Coronary artery (tissue), 2 donors: ENCODE results near the gene CHRND.

Source experiments
- DNase-seq: peaks from one replicate; pipeline ENCODE4 v3.0.0-alpha.2; 2017; ENCODE audit warnings: low spot score
- H3K27ac ChIP-seq, 2 donors: fragments of 200-600 bp; sonication (generic); one replicate each; pipeline ENCODE4 v1.5.1; 2016 to 2019
- H3K4me3 ChIP-seq: fragments of 200-600 bp; sonication (generic); 2 replicates; pipeline ENCODE4 v1.5.1; 2016; ENCODE audit warnings: mild to moderate bottlenecking, moderate library complexity
- CTCF ChIP-seq: fragments of 200-600 bp; sonication (generic); IDR thresholded peaks from one replicate; pipeline ENCODE4 v1.5.1; 2019; ENCODE audit warnings: antibody characterized with exemption

Gene CHRND

DNA sequence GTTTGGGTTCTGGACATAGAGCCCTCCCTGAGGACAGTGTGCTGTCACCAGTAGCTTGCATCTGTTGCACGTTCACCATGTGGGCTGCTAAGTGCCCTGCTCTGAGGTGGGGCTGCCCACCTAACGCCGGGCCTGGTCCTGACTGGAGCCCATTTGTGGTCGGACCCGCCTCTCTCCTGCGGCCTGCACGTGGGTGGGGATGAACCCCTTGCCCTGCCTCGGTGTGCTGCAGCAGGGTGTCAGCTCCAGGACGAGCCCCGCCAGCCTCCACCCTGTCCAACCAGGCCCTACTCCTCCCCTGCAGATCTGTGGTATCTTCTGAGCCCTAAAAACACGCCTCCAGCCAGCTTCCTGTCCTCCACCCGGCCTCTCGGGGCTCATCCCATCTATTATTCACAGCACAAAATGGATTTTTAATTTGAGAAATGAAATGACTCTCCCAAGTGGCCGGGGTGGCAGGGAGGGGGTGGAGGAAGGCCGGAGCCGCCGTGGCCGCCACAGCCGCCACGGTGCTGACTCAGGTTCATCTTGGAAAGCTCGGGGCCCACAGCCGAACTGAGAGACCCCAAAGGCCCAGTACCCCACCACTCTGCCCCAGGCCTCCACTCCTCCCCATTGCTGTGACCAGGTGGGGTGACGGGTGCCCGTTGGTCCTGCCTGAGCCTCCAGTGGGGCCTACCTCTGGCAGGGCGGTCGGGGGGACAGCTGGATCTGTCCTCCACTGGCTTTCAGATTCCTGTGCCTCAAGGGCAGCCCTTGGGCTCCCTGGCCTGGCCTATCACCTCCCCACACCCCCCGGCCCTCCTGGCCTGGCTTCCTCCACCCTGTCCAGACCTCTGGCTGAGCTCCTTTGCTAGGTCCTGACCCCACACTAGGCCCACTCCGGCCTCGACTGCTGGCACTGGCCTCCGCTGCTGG, 35.5 kb upstream of the CHRND start:
- DNase-seq: no peak
- Histone ChIP-seq H3K4me3 (no peak overlapping the region), H3K27ac (no peak overlapping the region)
- no peak for TF ChIP-seq CTCF

- no peak for TF ChIP-seq CTCF
- H3K27ac ChIP-seq: no peak overlapping the region
- no peak overlapping the region for H3K4me3 ChIP-seq
- DNase-seq: no peak
These were observed 34.7 kb upstream of the CHRND start for GRCh38 chr2:232491139-232491780.

DNA sequence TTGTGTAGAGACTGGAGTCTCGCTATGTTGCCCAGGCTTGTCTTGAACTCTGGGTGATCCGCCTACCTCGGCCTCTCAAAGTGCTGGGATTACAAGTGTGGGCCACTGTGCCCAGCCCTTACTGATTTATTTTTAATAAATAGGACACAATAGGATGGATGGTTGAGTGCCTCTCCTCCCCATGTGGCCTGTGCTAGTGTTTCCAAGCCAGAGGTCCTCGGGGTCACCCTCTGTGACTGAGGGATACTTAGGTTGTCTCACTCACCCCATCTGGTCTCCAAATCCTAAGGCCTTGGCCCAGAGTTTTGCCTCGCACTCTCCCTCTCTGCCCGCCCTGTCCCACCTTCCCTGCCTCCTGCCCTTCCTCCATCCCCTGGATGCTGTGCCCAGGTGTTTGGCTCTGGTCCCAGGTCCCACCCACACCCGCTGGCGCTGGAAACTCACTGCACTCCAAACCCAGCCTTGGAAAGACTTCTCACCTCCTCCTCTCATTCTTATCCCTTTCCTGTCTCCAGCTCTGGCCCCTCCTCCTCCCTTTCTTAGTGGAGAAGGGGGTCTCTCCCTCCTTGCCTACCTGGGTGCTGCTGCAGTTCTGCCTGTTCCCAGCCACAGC, 33.6 kb upstream of the CHRND start:
- Histone ChIP-seq H3K27ac (no peak overlapping the region), H3K4me3 (no peak overlapping the region)
- no peak for TF ChIP-seq CTCF
- no peak for DNase-seq

DNA sequence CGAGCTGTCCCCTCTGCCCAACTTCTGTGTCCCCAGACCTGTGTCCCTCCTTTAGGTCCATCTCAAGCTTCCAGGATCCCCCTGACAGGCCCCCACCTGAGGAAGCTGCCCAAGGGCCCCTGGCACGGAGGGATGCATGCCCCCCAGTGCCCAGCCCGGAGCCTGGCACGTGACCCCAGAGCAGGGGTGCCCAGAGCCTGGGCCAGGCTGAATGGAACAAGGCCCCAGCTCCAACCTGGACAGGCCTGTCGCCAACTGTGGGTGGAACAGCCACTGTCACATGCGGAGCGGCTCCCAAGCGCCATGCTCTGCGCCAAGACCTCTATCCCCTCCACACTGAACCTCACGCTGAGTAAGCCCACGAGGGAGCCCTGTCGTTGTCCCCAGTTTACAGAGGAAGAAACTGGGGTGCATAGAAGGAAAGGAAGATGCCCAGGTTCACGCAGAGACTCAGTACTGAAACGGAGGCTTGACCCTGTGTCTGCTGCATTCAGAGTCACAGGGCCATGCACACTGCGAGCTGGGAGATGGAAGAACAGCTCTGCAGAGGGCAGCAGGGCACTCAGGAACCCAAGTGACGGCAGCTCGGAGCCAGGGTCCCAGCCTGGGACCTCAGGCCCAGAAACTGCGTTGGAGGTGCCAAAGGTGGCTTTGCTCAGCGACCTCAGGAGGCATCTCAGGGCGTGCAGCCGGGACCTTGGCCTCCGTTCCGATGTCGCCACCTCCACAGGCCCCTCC, 32.8 kb upstream of the CHRND start:
- TF ChIP-seq CTCF: no peak
- Histone ChIP-seq H3K4me3 (no peak overlapping the region), H3K27ac (no peak overlapping the region)
- DNase-seq: no peak

DNA sequence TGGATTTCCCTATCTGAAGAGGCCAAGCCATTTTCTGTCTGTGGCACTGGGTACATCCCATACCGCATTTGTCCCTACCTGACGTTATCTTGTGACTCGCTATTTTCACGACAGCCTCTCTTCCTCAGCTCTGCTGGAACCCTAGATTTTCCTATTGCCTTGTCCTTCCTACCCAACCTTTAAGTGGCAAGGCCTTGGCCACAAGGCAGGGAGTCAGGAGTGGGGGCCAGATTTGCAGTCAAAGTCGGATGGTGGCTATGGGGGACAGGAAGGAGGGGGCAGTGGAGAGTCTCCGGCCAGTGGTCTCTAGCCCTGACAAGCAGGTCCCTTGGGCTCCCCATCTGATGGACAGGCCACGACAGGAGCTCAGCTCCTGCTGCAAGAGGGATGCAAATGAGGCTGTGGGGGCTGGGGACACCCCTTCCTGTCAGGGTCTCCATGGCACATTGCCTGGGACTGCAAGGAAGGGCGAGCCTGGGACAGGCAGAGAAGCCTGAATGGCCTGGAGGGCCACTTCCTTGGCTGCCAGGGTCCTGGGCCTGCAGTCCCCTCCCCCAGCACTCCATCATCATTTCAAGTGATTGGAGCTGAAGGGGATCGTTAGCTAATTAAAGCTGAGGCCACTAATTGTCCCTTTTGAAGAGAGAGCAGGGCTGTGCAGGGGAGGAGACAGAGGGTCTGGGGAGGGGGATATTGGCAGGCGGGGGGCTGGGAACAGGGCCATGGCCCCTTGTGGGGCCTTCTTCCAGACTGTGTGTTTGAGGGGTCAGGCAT, 32.1 kb upstream of the CHRND start:
- no peak overlapping the region for H3K27ac ChIP-seq
- DNase-seq: no peak
- TF ChIP-seq CTCF: no peak
- no peak overlapping the region for H3K4me3 ChIP-seq

DNA sequence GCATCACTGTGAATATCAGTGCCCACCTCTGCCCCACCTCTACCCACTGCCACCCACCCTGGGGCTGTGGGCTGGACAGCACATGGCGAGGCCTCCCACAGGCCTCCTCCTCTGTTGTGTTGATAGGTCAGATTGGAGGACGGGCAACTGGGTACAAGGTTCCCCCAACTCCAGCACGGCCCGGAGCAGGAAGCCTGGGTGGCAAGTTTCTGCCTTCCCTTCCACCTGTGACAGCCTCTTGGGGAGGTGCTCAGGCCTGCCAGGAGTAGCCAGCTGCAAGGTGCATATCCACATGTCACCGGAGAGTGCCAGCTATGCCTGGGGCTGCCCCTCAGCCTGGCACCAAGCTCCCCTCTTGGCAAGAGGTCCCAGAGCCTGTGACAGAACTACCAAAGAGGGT, 31.4 kb upstream of the CHRND start:
- H3K27ac ChIP-seq: no peak overlapping the region
- DNase-seq: no peak
- H3K4me3 ChIP-seq: no peak overlapping the region
- no peak for TF ChIP-seq CTCF
